Urinary bladder (tissue), 4 donors: ENCODE measurements around the gene SRGAP3. TPM values are rescaled to one million over a fixed set of nuclear protein-coding genes. Genes with fewer than 3 reads are reported as not detected.

ENCODE experiments used
- DNase-seq: peaks from one replicate; pipeline ENCODE4 v3.0.0-alpha.2; 2015; ENCODE audit errors: extremely low spot score
- H3K27ac ChIP-seq: one replicate; pipeline ENCODE4 v1.5.1; 2013; ENCODE audit warnings: low read depth, mild to moderate bottlenecking, moderate library complexity
- H3K36me3 ChIP-seq: one replicate; pipeline ENCODE4 v1.6.1; 2013; ENCODE audit warnings: mild to moderate bottlenecking, moderate library complexity; ENCODE audit not compliant: insufficient read depth
- H3K4me1 ChIP-seq: one replicate; pipeline ENCODE4 v1.6.1; 2013; ENCODE audit warnings: mild to moderate bottlenecking, moderate library complexity; ENCODE audit not compliant: insufficient read depth
- H3K4me3 ChIP-seq: one replicate; pipeline ENCODE4 v1.5.1; 2013; ENCODE audit warnings: low read depth, low read length
- WGBS: extraction: QIAGEN DNeasy Blood & Tissue Kit; methylation state at CpG from one replicate; pipeline ENCODE4 v1.1.7; 2013; 5-methylcytosine and 5-hydroxymethylcytosine counted together
- polyA plus RNA-seq: library from polyadenylated mRNA; stranded (reverse); fragments of 200-250 nt; gene quantifications from one replicate; pipeline ENCODE4 v1.2.3, GENCODE V29; 2013
- total RNA-seq: library from RNA; depleted of rRNA; stranded (reverse); fragments of >200 nt; gene quantifications from one replicate; pipeline ENCODE4 v1.2.3, GENCODE V29; 2014
- donor health status: healthy with polysubstance abuse.
- donor health status: healthy.

The SRGAP3 gene
- total and polyA plus RNA-seq, 2 donors, result 3.1 to 21.4 TPM

DNA sequence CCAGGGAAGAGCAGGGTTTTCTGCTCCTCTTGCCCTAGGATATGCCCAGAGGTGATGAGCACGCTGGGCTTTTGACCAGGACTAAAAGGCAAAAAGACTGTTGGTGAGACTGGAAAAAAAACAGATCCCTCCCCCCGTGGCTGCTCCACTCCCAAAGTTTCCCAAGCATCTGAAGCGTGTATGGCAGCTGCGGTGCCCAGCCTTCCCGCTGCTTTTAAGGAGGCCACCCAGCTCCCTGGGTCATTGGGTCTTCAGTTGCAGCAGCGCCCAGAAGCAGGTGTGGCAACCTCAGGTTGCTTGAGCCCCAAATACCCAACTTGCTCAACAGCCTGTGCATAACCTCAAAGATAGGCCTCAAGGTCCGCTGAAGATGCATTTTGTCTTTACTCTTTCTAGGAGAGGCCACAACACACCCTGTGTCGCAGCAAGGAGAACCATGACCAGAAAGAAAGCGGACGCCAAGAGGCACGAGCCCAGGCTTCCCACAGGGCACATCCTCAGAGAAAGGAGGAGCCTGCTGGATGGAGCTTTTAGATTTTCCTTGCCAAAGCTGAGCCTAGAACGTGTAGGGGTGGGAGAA is 2.0 kb downstream of the SRGAP3 start:
- no peak for DNase-seq
- Histone ChIP-seq H3K27ac (no peak overlapping the region), H3K36me3 (no peaks in the 10 kb centered on the region), H3K4me3 (peak overlapping the region; percentile 32), H3K4me1 (no peaks in the 10 kb centered on the region)
- 79% methylated on average over 12 of the region's 12 CpGs for WGBS

DNA sequence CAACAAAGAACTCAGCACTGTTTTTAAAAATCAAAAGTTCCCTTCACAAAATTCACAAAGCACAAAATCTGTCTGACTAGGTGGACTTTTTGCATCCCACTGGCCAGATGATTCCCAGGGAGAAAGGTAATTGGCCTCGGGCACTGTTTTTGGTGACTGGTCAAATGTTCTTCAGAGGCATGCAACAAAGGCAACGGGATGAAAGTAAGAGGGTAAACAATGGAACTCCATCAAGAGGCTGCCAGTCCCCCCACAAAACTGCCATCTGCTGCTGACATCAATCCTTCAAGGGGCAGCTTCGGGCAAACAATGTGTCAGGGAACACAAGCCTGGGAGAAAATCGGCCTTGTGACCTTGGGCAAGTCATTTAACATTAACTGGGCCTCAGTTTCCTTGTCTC is 3.3 kb downstream of the SRGAP3 start:
- Histone ChIP-seq H3K36me3 (no peaks in the 10 kb centered on the region), H3K4me1 (no peaks in the 10 kb centered on the region), H3K4me3 (no peak overlapping the region), H3K27ac (no peak overlapping the region)
- DNase-seq, result no peak
- WGBS, result 89% methylated on average over 4 of the region's 4 CpGs

DNA sequence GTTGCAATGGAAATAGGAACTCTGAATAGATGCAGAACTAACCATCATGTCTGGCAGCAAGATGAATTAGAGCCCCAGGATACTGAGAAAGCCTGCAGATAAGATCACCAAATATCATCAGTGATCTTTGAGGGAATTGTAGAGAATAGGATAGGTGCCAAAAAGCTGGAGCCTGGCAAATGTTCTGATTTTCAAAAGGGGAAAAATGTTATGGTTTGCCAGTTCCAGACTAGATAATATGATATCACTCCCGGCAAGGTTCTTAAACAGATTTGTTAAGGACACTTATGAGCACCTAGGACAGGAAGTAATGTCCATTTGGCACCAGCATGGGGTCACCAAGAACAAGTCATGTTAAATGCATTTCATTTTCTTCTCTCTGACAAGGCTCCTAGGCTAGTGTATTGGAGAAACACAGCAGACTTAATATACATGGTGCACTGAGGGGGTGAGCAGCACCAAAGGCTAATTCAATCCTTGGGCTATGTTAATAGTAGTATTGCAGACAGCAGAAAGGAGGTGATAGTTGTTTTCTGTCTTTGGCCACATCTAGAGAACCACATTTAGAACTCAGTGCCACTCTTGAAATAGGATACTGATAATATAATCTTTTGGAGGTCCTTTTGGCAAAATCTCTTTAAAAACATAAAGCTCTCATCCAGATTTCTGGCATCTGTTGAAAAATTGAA is 4.8 kb downstream of the SRGAP3 start:
- Histone ChIP-seq H3K27ac (no peak overlapping the region), H3K36me3 (no peaks in the 10 kb centered on the region), H3K4me3 (no peak overlapping the region), H3K4me1 (no peaks in the 10 kb centered on the region)
- 30% methylated on average over 1 of the region's 1 CpG for WGBS
- DNase-seq, result no peak

DNA sequence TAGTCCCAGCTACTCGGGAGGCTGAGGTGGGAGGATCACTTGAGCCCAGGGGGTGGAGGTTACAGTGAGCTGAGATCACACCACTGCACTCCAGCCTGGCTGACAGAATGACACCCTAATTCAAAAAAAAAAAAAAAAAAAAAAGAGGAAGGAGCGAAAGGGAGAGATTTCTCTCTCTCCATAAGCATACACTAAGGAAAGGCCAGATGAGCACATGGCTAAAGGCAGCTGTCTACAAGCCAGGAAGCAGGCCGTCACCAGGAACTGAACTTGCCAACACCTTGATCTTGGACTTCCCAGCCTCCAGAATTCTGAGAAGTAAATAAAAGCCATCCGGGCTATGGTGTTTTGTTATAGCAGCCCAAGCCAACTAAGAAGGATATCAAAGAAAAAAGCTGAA is 7.5 kb downstream of the SRGAP3 start:
- Histone ChIP-seq H3K4me1 (no peaks in the 10 kb centered on the region), H3K4me3 (no peak overlapping the region), H3K27ac (no peak overlapping the region), H3K36me3 (no peaks in the 10 kb centered on the region)
- DNase-seq, result no peak
- WGBS, result 94% methylated on average over 4 of the region's 4 CpGs

DNA sequence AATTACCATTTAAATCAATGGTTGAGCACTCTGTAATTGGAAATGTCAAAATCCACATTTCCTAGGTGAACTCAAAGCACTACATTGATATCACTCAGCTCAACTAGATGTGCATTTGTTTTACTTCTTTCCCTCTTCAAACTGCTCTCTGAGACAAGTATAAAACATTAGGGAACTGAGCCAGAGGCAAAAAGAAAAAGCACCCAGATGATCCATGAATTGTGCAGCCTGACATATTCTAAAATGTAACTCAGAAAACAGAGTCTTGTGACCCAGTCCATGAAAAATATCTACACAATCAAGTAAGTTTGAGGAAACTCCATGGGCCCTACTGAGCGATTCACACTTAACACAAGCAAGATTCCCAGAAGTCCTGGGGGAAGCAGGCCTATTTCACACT is 9.8 kb downstream of the SRGAP3 start:
- no peak for DNase-seq
- Histone ChIP-seq H3K36me3 (no peaks in the 10 kb centered on the region), H3K27ac (no peak overlapping the region), H3K4me3 (no peak overlapping the region), H3K4me1 (no peaks in the 10 kb centered on the region)
- 98% methylated on average over 1 of the region's 1 CpG for WGBS

DNA sequence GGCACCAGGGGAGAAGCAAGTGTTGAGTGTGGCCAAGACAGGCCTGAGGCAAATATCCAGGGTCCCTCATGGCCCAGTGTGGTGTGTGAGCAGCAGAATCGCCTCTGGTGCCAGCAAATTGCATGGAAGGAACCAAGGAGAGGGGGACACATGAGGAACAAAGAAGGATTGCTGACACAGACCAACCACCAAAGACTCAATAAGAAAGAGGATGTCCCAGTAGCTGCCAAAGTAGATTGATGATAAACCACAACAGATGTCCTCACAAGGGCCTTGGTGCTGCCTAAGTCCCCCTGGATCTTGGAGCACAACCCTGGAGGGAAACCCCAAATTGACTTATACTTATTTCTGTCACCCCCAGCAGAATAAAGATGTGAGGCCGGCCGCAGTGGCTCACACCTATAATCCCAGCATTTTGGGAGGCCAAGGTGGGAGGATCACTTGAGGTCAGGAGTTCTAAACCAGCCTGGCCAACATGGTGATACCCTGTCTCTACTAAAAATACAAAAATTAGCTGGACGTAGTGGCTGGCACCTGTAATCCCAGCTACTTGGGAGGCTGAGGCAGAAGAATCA is 10.6 kb downstream of the SRGAP3 start:
- no peak overlapping the region for H3K4me3 ChIP-seq
- no peak for DNase-seq
- 93% methylated on average over 4 of the region's 4 CpGs for WGBS
- H3K27ac ChIP-seq, result no peak overlapping the region
- H3K4me1 ChIP-seq, result no peaks in the 10 kb centered on the region
- H3K36me3 ChIP-seq, result no peaks in the 10 kb centered on the region

DNA sequence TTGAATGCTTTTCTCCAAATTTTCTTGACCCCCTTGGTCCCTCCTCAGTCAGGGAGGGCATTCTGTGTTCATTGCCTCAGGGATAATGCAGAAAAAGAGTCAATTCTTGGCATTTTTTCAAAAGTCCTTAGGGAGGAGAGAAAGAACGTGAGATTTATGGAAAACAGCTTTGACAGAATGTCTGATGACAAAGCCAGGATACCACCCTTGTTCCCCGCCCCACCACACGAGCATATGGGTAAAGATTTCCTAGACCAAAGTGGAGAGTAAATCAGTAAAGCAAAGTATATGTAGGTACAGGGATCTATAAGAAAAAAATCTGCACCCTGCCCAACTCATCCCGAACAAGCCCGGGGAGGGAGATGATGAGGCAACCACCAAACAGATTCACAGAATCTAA is 11.2 kb downstream of the SRGAP3 start:
- 90% methylated on average over 5 of the region's 5 CpGs for WGBS
- no peak for DNase-seq
- no peak overlapping the region for H3K4me3 ChIP-seq
- H3K36me3 ChIP-seq, result no peaks in the 10 kb centered on the region
- H3K27ac ChIP-seq, result no peak overlapping the region
- H3K4me1 ChIP-seq, result no peaks in the 10 kb centered on the region

DNA sequence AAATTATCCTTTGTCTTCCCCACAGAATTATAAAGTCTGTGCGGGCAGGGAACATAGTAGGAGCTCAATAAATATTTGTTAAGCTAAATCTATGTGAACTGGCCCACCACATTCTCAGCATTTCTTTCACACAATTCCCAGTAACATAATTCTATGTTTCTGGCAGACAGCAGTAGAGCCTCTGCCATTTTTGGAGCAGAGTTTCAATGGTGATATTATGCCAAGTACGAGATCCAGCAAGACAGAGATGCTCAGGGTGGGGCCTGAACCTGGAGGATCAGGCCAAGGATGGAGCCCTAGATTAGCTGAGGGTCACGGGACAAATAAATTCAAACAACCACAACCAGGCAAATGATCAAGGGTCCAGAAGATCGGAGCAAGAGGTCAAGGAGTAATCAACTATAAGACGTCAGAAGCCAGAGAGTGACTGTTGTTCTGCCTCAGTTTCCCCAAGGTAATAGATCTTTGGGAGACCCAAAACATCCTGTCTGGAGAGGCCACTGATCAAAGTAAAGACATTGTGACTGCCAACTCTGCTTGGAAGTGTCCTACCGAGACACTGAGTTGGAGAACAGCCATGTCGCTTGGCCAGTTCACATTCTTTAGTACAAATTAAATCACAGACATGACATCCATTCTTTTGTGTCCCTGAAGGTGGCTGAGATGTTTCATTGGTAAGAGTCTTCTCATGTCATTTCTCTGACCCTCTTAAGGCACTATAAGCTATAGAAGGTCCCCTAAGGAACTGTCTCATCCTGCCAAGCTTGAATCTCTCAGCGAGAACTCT is 15.4 kb downstream of the SRGAP3 start:
- no peak for DNase-seq
- 85% methylated on average over 8 of the region's 8 CpGs for WGBS
- Histone ChIP-seq H3K27ac (no peak overlapping the region), H3K36me3 (no peaks in the 10 kb centered on the region), H3K4me3 (no peak overlapping the region), H3K4me1 (no peaks in the 10 kb centered on the region)

DNA sequence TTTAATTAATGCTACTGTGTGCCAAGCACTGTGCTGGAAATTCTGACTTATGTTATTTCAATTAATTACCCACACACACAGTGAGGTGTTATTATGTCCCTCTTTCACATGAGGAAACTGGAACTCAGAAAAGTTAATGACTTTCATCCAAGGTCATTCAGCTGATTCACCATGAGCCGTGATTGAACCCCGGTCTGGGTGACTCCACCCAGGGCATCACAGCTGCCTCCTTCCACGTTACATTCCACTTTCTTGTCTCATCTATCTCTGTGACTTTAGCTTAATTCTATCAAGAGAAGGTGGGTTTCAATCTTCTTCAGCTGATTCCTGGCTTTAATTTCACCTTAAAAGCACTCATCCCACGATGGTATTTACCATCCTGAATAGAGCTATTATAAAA is 16.3 kb downstream of the SRGAP3 start:
- H3K36me3 ChIP-seq, result no peaks in the 10 kb centered on the region
- H3K27ac ChIP-seq, result no peak overlapping the region
- H3K4me3 ChIP-seq, result no peak overlapping the region
- H3K4me1 ChIP-seq, result no peaks in the 10 kb centered on the region
- DNase-seq, result no peak
- 86% methylated on average over 4 of the region's 4 CpGs for WGBS

DNA sequence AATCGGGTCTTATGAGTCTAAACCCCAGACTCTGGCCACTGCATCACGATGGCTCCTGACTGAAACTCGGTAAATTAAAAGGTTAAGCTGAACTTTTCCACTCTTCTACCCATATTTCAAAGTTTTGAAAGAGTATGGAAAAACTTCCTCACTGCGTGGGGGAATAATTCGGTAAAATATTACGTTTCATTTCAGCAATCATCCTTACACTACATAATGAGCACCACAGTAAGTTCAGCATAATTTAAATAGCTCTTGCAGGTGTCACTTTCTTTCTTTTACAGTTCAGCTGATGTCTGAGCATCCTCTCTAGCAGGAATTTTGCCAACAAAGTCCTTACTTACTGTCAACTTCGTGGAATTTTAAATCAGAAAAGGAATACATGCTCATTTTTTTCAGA is 17.5 kb downstream of the SRGAP3 start:
- Histone ChIP-seq H3K4me3 (no peak overlapping the region), H3K36me3 (no peaks in the 10 kb centered on the region), H3K27ac (no peak overlapping the region), H3K4me1 (no peaks in the 10 kb centered on the region)
- WGBS, result 90% methylated on average over 7 of the region's 7 CpGs
- no peak for DNase-seq

DNA sequence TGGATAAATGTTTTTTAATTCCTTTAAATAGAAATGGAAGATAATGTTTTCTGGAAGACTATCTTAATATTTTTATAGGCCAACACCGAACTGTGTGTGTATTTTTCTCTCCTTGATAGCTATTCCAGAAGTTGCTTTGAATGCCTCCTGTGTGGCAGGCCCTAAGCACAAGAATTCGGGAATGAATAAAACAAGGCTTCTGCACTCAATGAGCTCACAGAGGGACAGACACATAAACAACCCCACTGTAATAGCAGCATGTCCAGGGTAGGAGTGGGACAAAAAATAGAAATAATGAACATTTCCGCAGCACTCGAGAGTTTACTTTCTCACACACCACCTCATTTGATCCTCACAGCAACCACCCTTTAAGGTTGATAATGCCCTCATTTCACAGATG is 18.0 kb downstream of the SRGAP3 start:
- no peak for DNase-seq
- H3K36me3 ChIP-seq, result no peaks in the 10 kb centered on the region
- H3K27ac ChIP-seq, result no peak overlapping the region
- no peak overlapping the region for H3K4me3 ChIP-seq
- WGBS, result 69% methylated on average over 4 of the region's 4 CpGs
- no peaks in the 10 kb centered on the region for H3K4me1 ChIP-seq

DNA sequence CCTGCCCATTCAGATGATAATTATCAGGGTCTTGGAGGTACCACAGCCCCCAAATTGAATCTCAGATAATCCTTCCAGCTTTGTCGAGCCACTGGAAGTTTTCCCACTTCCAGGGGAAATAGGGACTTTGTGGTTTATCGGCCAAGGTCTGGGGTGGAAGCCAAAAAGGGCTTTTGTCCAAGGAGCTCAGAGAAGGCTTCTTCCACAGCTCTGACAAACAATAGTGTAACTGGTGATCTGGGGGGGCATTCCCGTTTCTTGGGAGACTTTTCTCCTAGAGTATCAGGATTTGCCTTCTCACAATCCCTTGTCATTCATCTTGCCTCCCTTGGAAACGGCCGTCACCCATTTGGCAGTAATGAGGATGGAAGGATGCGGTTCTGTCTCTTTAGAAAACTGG is 18.4 kb downstream of the SRGAP3 start:
- DNase-seq, result no peak
- Histone ChIP-seq H3K4me3 (no peak overlapping the region), H3K4me1 (no peaks in the 10 kb centered on the region), H3K27ac (no peak overlapping the region), H3K36me3 (no peaks in the 10 kb centered on the region)
- WGBS, result 32% methylated on average over 6 of the region's 6 CpGs

DNA sequence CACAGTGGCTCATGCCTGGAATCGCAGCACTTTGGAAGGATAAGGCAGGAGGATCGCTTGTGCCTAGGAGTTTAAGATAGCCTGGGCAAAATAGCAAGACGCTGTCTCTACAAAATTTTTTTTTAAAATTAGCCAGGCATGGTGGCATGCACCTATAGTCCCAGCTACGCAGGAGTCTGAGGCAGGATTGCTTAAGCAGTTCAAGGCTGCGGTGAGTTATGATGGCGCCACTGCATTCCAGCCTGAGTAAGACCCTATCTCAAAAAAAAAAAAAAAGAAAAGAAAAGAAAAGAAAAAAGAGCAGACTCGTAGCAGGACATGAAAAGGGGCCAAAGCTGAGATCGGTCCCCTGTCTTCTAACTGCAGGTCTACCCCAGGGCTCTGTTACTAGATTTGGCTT is 18.9 kb downstream of the SRGAP3 start:
- no peak overlapping the region for H3K27ac ChIP-seq
- WGBS, result 66% methylated on average over 8 of the region's 8 CpGs
- no peak for DNase-seq
- no peaks in the 10 kb centered on the region for H3K4me1 ChIP-seq
- no peak overlapping the region for H3K4me3 ChIP-seq
- no peaks in the 10 kb centered on the region for H3K36me3 ChIP-seq

DNA sequence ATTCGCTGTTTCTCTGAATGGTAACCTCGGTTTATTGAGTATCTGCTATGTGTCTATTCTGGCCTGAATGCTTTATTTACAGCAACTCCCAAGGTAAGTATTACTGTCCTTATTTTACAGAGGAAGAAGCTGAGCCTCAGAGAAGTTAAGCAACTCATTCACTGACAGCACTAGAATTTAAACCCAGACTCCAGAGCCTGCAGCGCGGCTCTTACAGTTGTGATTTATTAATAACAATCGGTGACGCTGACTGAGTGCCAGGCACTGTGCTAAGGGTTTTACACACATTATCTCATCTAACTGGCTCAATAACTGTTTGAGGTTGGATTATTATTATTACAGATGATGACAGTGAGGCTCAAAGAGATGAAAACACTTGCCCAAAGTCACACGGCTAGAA is 19.6 kb downstream of the SRGAP3 start:
- Histone ChIP-seq H3K27ac (no peak overlapping the region), H3K36me3 (no peaks in the 10 kb centered on the region), H3K4me3 (no peak overlapping the region), H3K4me1 (no peaks in the 10 kb centered on the region)
- no peak for DNase-seq
- 62% methylated on average over 7 of the region's 7 CpGs for WGBS
